Nephron progenitor cell (in vitro differentiated cells): Measurements from ENCODE around the gene MBNL2.
A peak's percentile ranks its signal among the peaks of the same experiment; 100 is the strongest.

Experiments used
- DNase-seq: peaks from one replicate; pipeline ENCODE4 v3.0.0; 2021
- H3K27ac Mint-ChIP-seq: 2 replicates; pipeline ENCODE4 v1.8.0; 2021; ENCODE audit warnings: mild to moderate bottlenecking, moderate library complexity, mixed read lengths
- H3K27me3 Mint-ChIP-seq: 2 replicates; pipeline ENCODE4 v1.8.0; 2021; ENCODE audit warnings: mild to moderate bottlenecking, low read depth, mixed read lengths; ENCODE audit not compliant: poor library complexity
- H3K36me3 Mint-ChIP-seq: 2 replicates; pipeline ENCODE4 v1.8.0; 2021; ENCODE audit warnings: low read depth, mixed read lengths
- H3K4me1 Mint-ChIP-seq: 2 replicates; pipeline ENCODE4 v1.8.0; 2021; ENCODE audit warnings: mixed read lengths
- H3K4me3 Mint-ChIP-seq: 2 replicates; pipeline ENCODE4 v1.8.0; 2021; ENCODE audit warnings: mild to moderate bottlenecking, moderate library complexity, mixed read lengths
- H3K9me3 Mint-ChIP-seq: 2 replicates; pipeline ENCODE4 v1.8.0; 2021; ENCODE audit warnings: mild to moderate bottlenecking, moderate library complexity, mixed read lengths
- CTCF ChIP-seq: fragments of 200-600 bp; sonication (generic); IDR thresholded peaks from 2 replicates; pipeline ENCODE4 v1.5.0; 2021; ENCODE audit warnings: antibody characterized with exemption

The MBNL2 gene

GRCh38 chr13:97352815-97353214 is 130.7 kb downstream of the MBNL2 start:
- Mint-ChIP-seq H3K4me1 (no peaks in the 10 kb centered on the region), H3K4me3 (no peak overlapping the region), H3K27me3 (no peaks in the 10 kb centered on the region), H3K9me3 (peaks cover 25% of the 10 kb centered on the region), H3K27ac (no peak overlapping the region), H3K36me3 (peaks cover 73% of the 10 kb centered on the region)
- DNase-seq: no peak
- no peak for TF ChIP-seq CTCF

GRCh38 chr13:97353927-97354675 is 132.0 kb downstream of the MBNL2 start:
- H3K4me1 Mint-ChIP-seq: no peaks in the 10 kb centered on the region
- H3K27ac Mint-ChIP-seq: no peak overlapping the region
- TF ChIP-seq CTCF: no peak
- no peak for DNase-seq
- H3K27me3 Mint-ChIP-seq: no peaks in the 10 kb centered on the region
- peaks cover 25% of the 10 kb centered on the region for H3K9me3 Mint-ChIP-seq
- no peak overlapping the region for H3K4me3 Mint-ChIP-seq
- peaks cover 72% of the 10 kb centered on the region for H3K36me3 Mint-ChIP-seq

GRCh38 chr13:97354808-97355207 is 132.7 kb downstream of the MBNL2 start:
- no peak for TF ChIP-seq CTCF
- no peaks in the 10 kb centered on the region for H3K27me3 Mint-ChIP-seq
- peak overlapping the region; percentile 24 for H3K27ac Mint-ChIP-seq
- no peaks in the 10 kb centered on the region for H3K4me1 Mint-ChIP-seq
- H3K9me3 Mint-ChIP-seq: peaks cover 22% of the 10 kb centered on the region
- H3K4me3 Mint-ChIP-seq: no peak overlapping the region
- H3K36me3 Mint-ChIP-seq: peaks cover 69% of the 10 kb centered on the region
- no peak for DNase-seq

GRCh38 chr13:97356592-97356991 is 134.5 kb downstream of the MBNL2 start:
- DNase-seq: no peak
- Mint-ChIP-seq H3K36me3 (peaks cover 61% of the 10 kb centered on the region), H3K9me3 (peaks cover 4% of the 10 kb centered on the region), H3K27ac (no peak overlapping the region), H3K27me3 (no peaks in the 10 kb centered on the region), H3K4me1 (no peaks in the 10 kb centered on the region), H3K4me3 (no peak overlapping the region)
- no peak for TF ChIP-seq CTCF

- Mint-ChIP-seq H3K4me1 (no peaks in the 10 kb centered on the region), H3K36me3 (peaks cover 64% of the 10 kb centered on the region), H3K4me3 (no peak overlapping the region), H3K27me3 (peaks cover 4% of the 10 kb centered on the region), H3K27ac (no peak overlapping the region), H3K9me3 (no peaks in the 10 kb centered on the region)
- DNase-seq: peak; percentile 44
- peak; percentile 77 for TF ChIP-seq CTCF
Observed at GRCh38 chr13:97359181-97360057, 137.3 kb downstream of the MBNL2 start.
